ENCODE data around the gene PXDN. TPM values are rescaled to one million over a fixed set of nuclear protein-coding genes. Genes with fewer than 3 reads are reported as not detected.

The PXDN gene
- total RNA-seq, 1 donor from 2014 or later: 292 TPM

- peaks cover 4% of the 10 kb centered on the region for H3K27me3 Mint-ChIP-seq (ENCODE audit: low read depth)
Measured at GRCh38 chr2:1777781-1778180, 33.5 kb upstream of the PXDN start.

GRCh38 chr2:1777156-1777555 lies 32.8 kb upstream of the PXDN start:
- H3K4me1 Mint-ChIP-seq: peaks cover 36% of the 10 kb centered on the region
- no peak overlapping the region for H3K4me3 Mint-ChIP-seq
- H3K27me3 Mint-ChIP-seq (ENCODE audit: low read depth): peaks cover 4% of the 10 kb centered on the region
- no peaks in the 10 kb centered on the region for H3K36me3 Mint-ChIP-seq
- DNase-seq (ENCODE audit: low spot score in 2 of 2, unreplicated experiment in 2 of 2): no peak
- H3K9me3 Mint-ChIP-seq: no peaks in the 10 kb centered on the region
- H3K27ac Mint-ChIP-seq: no peak overlapping the region
- TF ChIP-seq CTCF (IDR thresholded peaks at IDR 0.05; ENCODE audit: unreplicated experiment): no peak

More at GRCh38 chr2:1777781-1778180, 33.5 kb upstream of the PXDN start:
- H3K4me1 Mint-ChIP-seq: peaks cover 30% of the 10 kb centered on the region
- H3K27ac Mint-ChIP-seq: no peak overlapping the region
- H3K9me3 Mint-ChIP-seq: no peaks in the 10 kb centered on the region
- no peak overlapping the region for H3K4me3 Mint-ChIP-seq
- no peaks in the 10 kb centered on the region for H3K36me3 Mint-ChIP-seq
- DNase-seq (ENCODE audit: low spot score in 2 of 2, unreplicated experiment in 2 of 2): no peak
- no peak for TF ChIP-seq CTCF (IDR thresholded peaks at IDR 0.05; ENCODE audit: unreplicated experiment)

GRCh38 chr2:1775511-1776035 lies 31.3 kb upstream of the PXDN start:
- DNase-seq (ENCODE audit: low spot score in 2 of 2, unreplicated experiment in 2 of 2): no peak
- no peaks in the 10 kb centered on the region for H3K27me3 Mint-ChIP-seq (ENCODE audit: low read depth)
- no peak overlapping the region for H3K27ac Mint-ChIP-seq
- no peaks in the 10 kb centered on the region for H3K9me3 Mint-ChIP-seq
- H3K36me3 Mint-ChIP-seq: no peaks in the 10 kb centered on the region
- peaks cover 43% of the 10 kb centered on the region for H3K4me1 Mint-ChIP-seq
- no peak for TF ChIP-seq CTCF (IDR thresholded peaks at IDR 0.05; ENCODE audit: unreplicated experiment)
- H3K4me3 Mint-ChIP-seq: no peak overlapping the region

- H3K36me3 Mint-ChIP-seq: no peaks in the 10 kb centered on the region
Measured at GRCh38 chr2:1774929-1775328, 30.6 kb upstream of the PXDN start.

GRCh38 chr2:1773883-1774282 lies 29.6 kb upstream of the PXDN start:
- DNase-seq (ENCODE audit: low spot score in 2 of 2, unreplicated experiment in 2 of 2): no peak
- peak overlapping the region; percentile 47 for H3K27ac Mint-ChIP-seq
- peaks cover 2% of the 10 kb centered on the region for H3K27me3 Mint-ChIP-seq (ENCODE audit: low read depth)
- H3K36me3 Mint-ChIP-seq: no peaks in the 10 kb centered on the region
- H3K4me3 Mint-ChIP-seq: no peak overlapping the region
- H3K4me1 Mint-ChIP-seq: peaks cover 43% of the 10 kb centered on the region
- TF ChIP-seq CTCF (IDR thresholded peaks at IDR 0.05; ENCODE audit: unreplicated experiment): no peak
- no peaks in the 10 kb centered on the region for H3K9me3 Mint-ChIP-seq

More at GRCh38 chr2:1774929-1775328, 30.6 kb upstream of the PXDN start:
- no peak for TF ChIP-seq CTCF (IDR thresholded peaks at IDR 0.05; ENCODE audit: unreplicated experiment)
- no peak overlapping the region for H3K4me3 Mint-ChIP-seq
- no peak overlapping the region for H3K27ac Mint-ChIP-seq
- no peak for DNase-seq (ENCODE audit: low spot score in 2 of 2, unreplicated experiment in 2 of 2)
- no peaks in the 10 kb centered on the region for H3K27me3 Mint-ChIP-seq (ENCODE audit: low read depth)
- peaks cover 43% of the 10 kb centered on the region for H3K4me1 Mint-ChIP-seq
- no peaks in the 10 kb centered on the region for H3K9me3 Mint-ChIP-seq
